HFF-Myc (cell line): ENCODE data around the gene LHX5.

Source experiments
- DNase-seq: peaks from one replicate; pipeline ENCODE4 v3.0.0-alpha.2; 2011; ENCODE audit warnings: low read depth; ENCODE audit errors: extremely low read depth
- H3K4me3 ChIP-seq: replicated peaks from 2 replicates; pipeline ENCODE4 v1.5.1; 2011; ENCODE audit warnings: low read depth, mild to moderate bottlenecking, control low read depth, low read length
- TF ChIP-seq, protein P1 (sequence below): IDR thresholded peaks from 2 replicates; pipeline ENCODE4 v1.5.1; 2012; ENCODE audit warnings: mild to moderate bottlenecking, low read depth, low read length, control low read depth; ENCODE audit errors: missing control alignments

The LHX5 gene

DNA sequence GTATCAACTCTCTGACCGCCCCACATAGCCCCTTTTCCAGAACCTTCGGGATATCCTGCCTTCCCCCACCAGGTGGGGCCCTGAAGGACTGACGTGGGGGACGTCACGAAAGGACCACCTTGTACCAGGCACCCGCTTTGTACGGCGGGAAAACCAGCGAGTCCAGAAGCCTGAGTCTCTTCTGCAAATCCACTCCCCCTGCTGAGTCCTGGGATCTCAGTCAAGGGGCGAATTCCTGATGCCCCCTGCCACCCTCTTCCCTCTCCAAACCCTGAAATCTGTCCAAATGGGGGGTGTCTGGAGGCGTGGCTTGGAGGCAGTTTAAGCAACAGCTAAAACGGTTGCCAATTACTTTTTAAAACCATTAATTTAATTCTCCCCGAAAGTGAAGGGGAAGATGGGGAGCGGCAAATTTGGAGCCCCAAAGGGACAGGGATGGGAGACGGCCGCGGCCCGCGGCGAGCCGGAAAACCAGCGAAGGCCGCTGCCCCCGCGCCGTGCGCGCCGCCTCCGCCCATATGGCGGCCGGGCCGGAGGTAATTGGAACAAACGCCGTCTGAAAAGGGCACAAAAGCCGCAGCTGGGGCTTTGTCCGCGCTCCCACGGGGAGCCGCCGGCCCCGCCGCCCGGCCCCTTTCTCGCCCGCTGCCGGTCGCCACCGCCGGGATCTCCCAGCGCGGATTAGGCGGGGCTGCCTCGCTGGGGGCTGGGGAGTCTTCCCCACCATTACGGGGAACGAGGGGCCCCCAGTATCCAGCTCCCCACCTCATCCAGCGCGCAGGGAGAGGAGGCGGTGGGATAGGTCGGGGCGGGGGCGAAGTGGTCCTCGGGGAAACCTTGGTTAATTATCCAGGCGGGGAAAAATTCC, 6.6 kb downstream of the LHX5 start:
- TF ChIP-seq, protein P1, sequence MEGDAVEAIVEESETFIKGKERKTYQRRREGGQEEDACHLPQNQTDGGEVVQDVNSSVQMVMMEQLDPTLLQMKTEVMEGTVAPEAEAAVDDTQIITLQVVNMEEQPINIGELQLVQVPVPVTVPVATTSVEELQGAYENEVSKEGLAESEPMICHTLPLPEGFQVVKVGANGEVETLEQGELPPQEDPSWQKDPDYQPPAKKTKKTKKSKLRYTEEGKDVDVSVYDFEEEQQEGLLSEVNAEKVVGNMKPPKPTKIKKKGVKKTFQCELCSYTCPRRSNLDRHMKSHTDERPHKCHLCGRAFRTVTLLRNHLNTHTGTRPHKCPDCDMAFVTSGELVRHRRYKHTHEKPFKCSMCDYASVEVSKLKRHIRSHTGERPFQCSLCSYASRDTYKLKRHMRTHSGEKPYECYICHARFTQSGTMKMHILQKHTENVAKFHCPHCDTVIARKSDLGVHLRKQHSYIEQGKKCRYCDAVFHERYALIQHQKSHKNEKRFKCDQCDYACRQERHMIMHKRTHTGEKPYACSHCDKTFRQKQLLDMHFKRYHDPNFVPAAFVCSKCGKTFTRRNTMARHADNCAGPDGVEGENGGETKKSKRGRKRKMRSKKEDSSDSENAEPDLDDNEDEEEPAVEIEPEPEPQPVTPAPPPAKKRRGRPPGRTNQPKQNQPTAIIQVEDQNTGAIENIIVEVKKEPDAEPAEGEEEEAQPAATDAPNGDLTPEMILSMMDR: no peak
- no peak for DNase-seq
- H3K4me3 ChIP-seq: no peak overlapping the region

DNA sequence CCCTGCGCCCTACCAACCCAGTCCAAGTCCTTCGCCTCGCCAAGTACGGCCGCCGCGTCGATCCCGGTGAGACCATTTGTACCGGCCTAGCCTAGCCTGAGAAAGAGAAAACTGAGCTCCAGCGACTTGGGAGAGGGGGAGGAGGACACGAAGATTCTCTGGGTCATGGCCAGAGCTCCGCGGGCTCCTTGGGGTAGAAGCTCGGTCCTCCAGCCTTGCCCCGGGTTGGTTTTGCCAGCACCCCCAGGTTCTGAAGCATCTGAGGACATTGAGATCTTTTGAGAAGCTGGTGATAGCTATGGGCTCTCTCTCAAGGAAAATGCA, 7.3 kb downstream of the LHX5 start:
- TF ChIP-seq, protein P1: no peak
- no peak for DNase-seq
- no peak overlapping the region for H3K4me3 ChIP-seq

DNA sequence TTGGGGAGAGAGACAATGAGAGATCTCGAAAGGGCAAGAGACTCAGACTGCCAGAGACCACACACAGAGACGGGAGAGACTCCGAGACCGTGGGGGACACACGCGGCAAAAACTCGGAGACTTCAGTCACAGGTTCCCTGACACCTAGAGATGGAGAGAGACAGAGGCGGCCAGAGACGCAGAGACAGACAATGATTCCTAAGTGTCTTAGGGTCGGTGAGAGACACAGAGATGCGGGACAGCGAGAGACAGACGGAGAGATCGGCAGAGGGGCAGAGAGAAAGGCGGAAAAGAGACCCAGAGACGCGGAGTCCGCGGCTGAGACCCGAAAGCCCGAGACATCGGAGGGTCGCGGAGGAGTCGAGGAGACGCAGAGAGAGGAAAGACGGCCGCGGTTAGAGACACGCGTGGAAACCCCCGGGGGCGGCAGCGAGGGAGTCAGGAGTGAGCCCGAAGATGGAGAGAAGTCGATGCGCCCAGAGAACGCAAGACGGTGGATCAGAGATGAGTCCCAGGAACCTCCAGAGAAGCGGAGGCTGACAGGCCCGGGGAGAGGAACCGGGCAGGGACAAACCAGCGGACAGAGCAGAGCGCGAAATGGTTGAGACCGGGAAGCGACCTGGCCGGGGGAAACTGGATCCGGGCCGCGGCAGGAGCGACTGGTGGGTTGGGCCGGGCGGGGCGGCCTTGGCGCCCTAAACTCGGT, 7.8 kb downstream of the LHX5 start:
- no peak overlapping the region for H3K4me3 ChIP-seq
- DNase-seq: no peak
- TF ChIP-seq, protein P1: no peak

GRCh38 chr12:113462998-113463745, 8.5 kb downstream of the LHX5 start:
- TF ChIP-seq, protein P1: no peak
- H3K4me3 ChIP-seq: no peak overlapping the region
- DNase-seq: no peak

DNA sequence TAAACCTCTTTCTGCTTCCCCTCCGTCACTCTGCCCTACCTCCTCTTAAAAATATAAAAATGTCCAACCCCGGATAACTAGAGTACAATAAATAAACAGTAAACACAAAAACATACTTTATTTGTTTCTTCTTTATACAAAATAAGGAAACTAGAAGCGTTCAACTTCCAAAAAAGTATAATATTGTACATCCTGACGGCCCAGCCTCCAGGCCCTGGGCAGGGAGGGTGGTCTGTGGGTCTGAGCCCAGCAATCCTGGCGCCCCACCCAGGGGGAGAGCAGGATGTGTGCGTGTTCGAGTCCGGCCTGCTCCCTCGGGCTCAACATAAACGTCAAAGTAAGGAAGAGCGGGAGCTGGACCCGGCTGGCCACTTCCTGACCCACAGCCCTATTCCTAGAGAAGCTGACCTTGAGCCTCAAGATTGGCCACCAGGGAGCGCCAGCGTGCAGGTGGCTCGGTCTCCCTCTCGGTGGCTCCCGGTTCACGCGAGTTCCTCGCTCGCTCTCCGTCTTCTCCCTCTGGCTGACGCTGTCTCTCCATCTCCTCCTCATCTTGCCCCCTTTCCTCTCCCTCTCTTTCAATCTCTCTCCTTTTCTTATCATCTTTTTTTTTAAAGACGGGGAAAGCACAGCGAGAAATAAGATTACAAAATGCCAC, 9.4 kb downstream of the LHX5 start:
- TF ChIP-seq, protein P1: peak; percentile 88
- H3K4me3 ChIP-seq: no peak overlapping the region
- DNase-seq: peak; percentile 36

DNA sequence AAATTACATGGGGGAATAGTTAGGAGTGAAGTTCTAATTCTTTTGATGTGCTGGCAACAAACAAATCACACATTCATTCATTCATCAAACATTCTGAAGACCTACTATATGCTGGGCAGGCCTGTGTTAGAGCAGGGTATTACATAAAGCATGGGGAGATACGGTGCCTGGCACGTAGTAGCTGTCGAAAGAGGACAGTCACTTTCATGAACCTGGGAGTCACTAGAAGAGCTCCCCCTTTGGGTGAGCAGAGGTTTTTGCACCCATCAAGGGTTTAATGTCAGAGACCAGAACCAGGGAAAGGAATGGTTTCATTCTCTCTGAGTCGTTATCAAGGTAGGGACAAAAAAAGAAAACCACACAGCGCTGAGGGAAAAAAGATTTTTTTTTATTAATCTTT, 10.0 kb downstream of the LHX5 start:
- DNase-seq: no peak
- TF ChIP-seq, protein P1: peak; percentile 64
- H3K4me3 ChIP-seq: no peak overlapping the region
